OCI-LY1 (cell line): ENCODE results near the gene SNRNP70.

ENCODE experiments used
- H2AFZ ChIP-seq: fragments of 200-600 bp; sonication (generic), shearing (Covaris generic); 2 replicates; pipeline ENCODE4 v1.6.0; 2014; ENCODE audit warnings: antibody characterized with exemption, mild to moderate bottlenecking, low read length
- H3F3A ChIP-seq: fragments of 200-600 bp; sonication (generic), shearing (Covaris generic); 2 replicates; pipeline ENCODE4 v1.6.0; 2014; ENCODE audit warnings: mild to moderate bottlenecking, antibody characterized with exemption, low read length, moderate library complexity; ENCODE audit not compliant: insufficient read depth
- H3K27ac ChIP-seq: fragments of 200-600 bp; sonication (generic); 2 replicates; pipeline ENCODE4 v1.5.1; 2014; ENCODE audit warnings: low read length, mixed run types, mild to moderate bottlenecking, low read depth; ENCODE audit not compliant: poor library complexity, severe bottlenecking
- H3K27me3 ChIP-seq: fragments of 200-600 bp; sonication (generic); 2 replicates; pipeline ENCODE4 v1.6.0; 2014; ENCODE audit warnings: antibody characterized with exemption, mild to moderate bottlenecking, low read length, moderate library complexity; ENCODE audit not compliant: insufficient read depth
- H3K36me3 ChIP-seq: fragments of 200-600 bp; sonication (generic); 2 replicates; pipeline ENCODE4 v1.6.1; 2014; ENCODE audit warnings: mild to moderate bottlenecking, antibody characterized with exemption, low read length, moderate library complexity, mixed read lengths; ENCODE audit not compliant: insufficient read depth
- H3K4me1 ChIP-seq: fragments of 200-600 bp; sonication (generic); 2 replicates; pipeline ENCODE4 v1.5.1; 2014; ENCODE audit warnings: mild to moderate bottlenecking, low read length, moderate library complexity; ENCODE audit not compliant: insufficient read depth, severe bottlenecking
- H3K4me2 ChIP-seq: fragments of 200-600 bp; sonication (generic), shearing (Covaris generic); 2 replicates; pipeline ENCODE4 v1.6.1; 2014; ENCODE audit warnings: low read length
- H3K4me3 ChIP-seq: fragments of 200-600 bp; sonication (generic); 2 replicates; pipeline ENCODE4 v1.5.1; 2014; ENCODE audit warnings: low read length, low read depth, mild to moderate bottlenecking, mixed read lengths; ENCODE audit not compliant: poor library complexity, severe bottlenecking
- H3K79me2 ChIP-seq: fragments of 200-600 bp; shearing (Covaris generic); 2 replicates; pipeline ENCODE4 v1.6.1; 2016; ENCODE audit warnings: mixed run types, low read length, mixed read lengths; ENCODE audit not compliant: insufficient read depth
- H3K9ac ChIP-seq: fragments of 200-600 bp; sonication (generic), shearing (Covaris generic); 2 replicates; pipeline ENCODE4 v1.6.1; 2014; ENCODE audit warnings: mild to moderate bottlenecking, low read length, mixed read lengths
- H3K9me2 ChIP-seq: fragments of 200-600 bp; sonication (generic), shearing (Covaris generic); 2 replicates; pipeline ENCODE4 v1.6.1; 2014; ENCODE audit warnings: low read depth, mild to moderate bottlenecking, low read length, mixed read lengths
- H3K9me3 ChIP-seq: fragments of 200-600 bp; shearing (Covaris generic); 2 replicates; pipeline ENCODE4 v1.6.1; 2014; ENCODE audit warnings: low read length, mixed read lengths
- H4K20me1 ChIP-seq: fragments of 200-600 bp; sonication (generic), shearing (Covaris generic); 2 replicates; pipeline ENCODE4 v1.6.0; 2016; ENCODE audit warnings: mild to moderate bottlenecking, low read length; ENCODE audit not compliant: insufficient read depth
- EZH2 ChIP-seq: fragments of 200-600 bp; sonication (generic), shearing (Covaris generic); IDR thresholded peaks from 2 replicates; pipeline ENCODE4 v1.8.0; 2017; ENCODE audit warnings: borderline replicate concordance, mixed run types, mild to moderate bottlenecking, antibody characterized with exemption, low read length, moderate library complexity, mixed read lengths
- TF ChIP-seq, protein P1 (sequence below): fragments of 200-600 bp; sonication (generic), shearing (Covaris generic); IDR thresholded peaks from 2 replicates; pipeline ENCODE4 v1.5.1; 2017; ENCODE audit warnings: mild to moderate bottlenecking, antibody characterized with exemption, low read length, moderate library complexity, mixed read lengths

The SNRNP70 gene

DNA sequence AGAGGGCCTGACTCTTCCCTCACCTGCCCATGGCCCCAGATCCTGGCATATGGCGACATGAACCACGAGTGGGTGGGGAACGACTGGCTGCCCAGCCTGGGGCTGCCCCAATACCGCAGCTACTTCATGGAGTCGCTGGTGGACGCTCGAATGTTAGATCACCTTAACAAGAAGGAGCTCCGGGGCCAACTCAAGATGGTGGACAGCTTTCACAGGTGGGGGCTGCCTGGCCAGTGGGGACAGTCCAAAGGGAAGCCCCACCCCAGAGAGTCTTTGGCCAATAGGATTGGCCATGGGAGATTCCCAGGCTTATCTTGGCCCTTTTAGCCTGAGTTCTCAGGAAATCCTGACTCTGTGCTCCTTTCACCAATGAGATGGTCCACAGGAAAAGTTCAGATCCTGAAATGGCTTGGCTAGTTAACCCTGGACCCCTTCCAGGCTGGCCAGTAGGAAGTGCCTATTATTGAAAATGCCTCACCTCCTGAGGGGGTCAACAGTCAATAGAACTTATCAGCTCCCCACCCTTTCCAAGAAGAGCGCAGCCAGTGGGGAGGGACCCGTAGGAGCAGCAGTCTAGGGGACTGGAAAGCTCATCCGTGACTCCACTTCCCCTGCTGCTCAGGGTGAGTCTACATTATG, 62.9 kb downstream of the SNRNP70 start:
- Histone ChIP-seq H4K20me1 (no peaks in the 10 kb centered on the region), H3K9ac (no peak overlapping the region), H3K27ac (no peak overlapping the region), H2AFZ (no peak overlapping the region), H3K4me1 (peaks cover 36% of the 10 kb centered on the region), H3K9me3 (no peaks in the 10 kb centered on the region), H3K4me2 (no peak overlapping the region), H3K4me3 (no peak overlapping the region), H3K36me3 (no peaks in the 10 kb centered on the region), H3F3A (no peaks in the 10 kb centered on the region), H3K9me2 (no peaks in the 10 kb centered on the region), H3K27me3 (no peaks in the 10 kb centered on the region), H3K79me2 (no peaks in the 10 kb centered on the region)
- TF ChIP-seq, protein P1, sequence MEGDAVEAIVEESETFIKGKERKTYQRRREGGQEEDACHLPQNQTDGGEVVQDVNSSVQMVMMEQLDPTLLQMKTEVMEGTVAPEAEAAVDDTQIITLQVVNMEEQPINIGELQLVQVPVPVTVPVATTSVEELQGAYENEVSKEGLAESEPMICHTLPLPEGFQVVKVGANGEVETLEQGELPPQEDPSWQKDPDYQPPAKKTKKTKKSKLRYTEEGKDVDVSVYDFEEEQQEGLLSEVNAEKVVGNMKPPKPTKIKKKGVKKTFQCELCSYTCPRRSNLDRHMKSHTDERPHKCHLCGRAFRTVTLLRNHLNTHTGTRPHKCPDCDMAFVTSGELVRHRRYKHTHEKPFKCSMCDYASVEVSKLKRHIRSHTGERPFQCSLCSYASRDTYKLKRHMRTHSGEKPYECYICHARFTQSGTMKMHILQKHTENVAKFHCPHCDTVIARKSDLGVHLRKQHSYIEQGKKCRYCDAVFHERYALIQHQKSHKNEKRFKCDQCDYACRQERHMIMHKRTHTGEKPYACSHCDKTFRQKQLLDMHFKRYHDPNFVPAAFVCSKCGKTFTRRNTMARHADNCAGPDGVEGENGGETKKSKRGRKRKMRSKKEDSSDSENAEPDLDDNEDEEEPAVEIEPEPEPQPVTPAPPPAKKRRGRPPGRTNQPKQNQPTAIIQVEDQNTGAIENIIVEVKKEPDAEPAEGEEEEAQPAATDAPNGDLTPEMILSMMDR, result no peak
- no peak for TF ChIP-seq EZH2

DNA sequence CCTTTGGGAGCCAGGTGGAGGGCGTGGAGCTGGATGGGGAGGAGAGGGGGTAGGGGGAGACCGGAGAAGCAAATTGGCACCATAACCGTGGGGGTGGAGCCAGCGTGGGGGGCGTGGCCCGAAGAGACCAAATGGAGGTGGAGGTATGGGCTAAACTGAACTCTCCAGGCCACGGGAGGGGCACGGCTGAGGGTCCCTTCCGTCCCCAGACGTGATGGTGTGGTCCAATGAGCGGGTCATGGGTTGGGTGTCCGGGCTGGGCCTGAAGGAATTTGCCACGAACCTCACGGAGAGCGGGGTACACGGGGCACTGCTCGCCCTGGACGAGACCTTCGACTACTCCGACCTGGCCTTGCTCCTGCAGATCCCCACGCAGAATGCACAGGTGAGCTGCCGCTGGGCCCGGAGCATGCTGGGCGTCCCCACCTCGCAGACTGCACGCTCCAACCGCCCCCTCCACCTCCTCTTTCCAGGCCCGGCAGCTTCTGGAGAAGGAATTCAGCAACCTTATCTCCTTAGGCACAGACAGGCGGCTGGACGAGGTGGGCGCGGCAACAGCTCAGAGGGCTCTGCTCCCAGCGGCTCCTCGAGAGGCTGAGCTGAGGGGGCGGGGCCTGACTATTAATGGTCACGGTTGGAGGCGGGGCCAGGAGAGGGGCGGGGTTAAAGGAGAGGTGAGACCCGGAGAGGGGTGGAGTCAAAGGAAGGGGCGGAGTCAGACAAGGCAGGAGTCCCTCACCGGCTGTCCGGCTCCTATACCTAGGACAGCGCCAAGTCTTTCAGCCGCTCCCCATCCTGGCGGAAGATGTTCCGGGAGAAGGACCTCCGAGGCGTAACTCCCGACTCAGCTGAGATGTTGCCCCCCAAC, 63.8 kb downstream of the SNRNP70 start:
- H3K9me3 ChIP-seq, result no peaks in the 10 kb centered on the region
- H3K4me1 ChIP-seq, result peaks cover 36% of the 10 kb centered on the region
- H3K36me3 ChIP-seq, result no peaks in the 10 kb centered on the region
- no peaks in the 10 kb centered on the region for H3K9me2 ChIP-seq
- no peaks in the 10 kb centered on the region for H3K79me2 ChIP-seq
- no peaks in the 10 kb centered on the region for H4K20me1 ChIP-seq
- TF ChIP-seq, protein P1, result no peak
- TF ChIP-seq EZH2, result no peak
- no peaks in the 10 kb centered on the region for H3F3A ChIP-seq
- H3K27me3 ChIP-seq, result no peaks in the 10 kb centered on the region
- peak overlapping the region; percentile 89 for H3K4me3 ChIP-seq
- no peak overlapping the region for H3K27ac ChIP-seq
- H3K4me2 ChIP-seq, result peak overlapping the region; percentile 100
- no peak overlapping the region for H2AFZ ChIP-seq
- H3K9ac ChIP-seq, result peak overlapping the region; percentile 90; the same call in 1 of the 2 replicates

DNA sequence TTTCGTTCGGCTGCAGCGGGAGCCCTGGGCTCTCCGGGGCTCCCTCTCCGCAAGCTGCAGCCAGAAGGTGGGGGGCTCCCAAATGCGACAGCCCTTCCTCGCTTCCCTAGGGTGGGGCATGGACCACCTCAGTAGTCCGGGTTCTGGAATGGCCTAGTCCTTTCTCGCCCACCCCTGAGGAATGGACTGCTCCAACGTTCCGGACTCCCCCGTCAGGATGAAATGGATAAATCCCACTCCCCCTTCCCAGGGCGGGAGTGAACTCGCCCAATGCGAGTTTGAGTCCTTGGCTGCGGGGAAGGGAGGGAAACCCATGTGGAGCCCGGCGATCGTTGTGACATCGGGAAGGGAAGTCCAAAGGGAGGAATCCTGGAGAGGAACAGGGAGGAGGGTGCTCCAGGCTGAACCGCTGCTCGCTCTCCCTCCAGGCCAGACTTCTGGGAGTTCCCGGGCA, 64.4 kb downstream of the SNRNP70 start:
- Histone ChIP-seq H3K27me3 (no peaks in the 10 kb centered on the region; the same call in 1 of the 2 replicates), H3F3A (no peaks in the 10 kb centered on the region), H3K27ac (no peak overlapping the region), H2AFZ (no peak overlapping the region), H3K9me3 (no peaks in the 10 kb centered on the region), H3K9ac (peak overlapping the region; percentile 90), H3K4me3 (peak overlapping the region; percentile 89), H3K4me1 (peaks cover 36% of the 10 kb centered on the region), H4K20me1 (no peaks in the 10 kb centered on the region), H3K79me2 (no peaks in the 10 kb centered on the region), H3K36me3 (no peaks in the 10 kb centered on the region), H3K4me2 (peak overlapping the region; percentile 100), H3K9me2 (no peaks in the 10 kb centered on the region)
- TF ChIP-seq, protein P1, result no peak
- no peak for TF ChIP-seq EZH2
